ENCODE measurements around the gene ANTXR1. TPM values are rescaled to one million over a fixed set of nuclear protein-coding genes. Genes with fewer than 3 reads are reported as not detected.

ANTXR1 gene
- total and polyA plus RNA-seq, 11 donors = 5.8 to 75.2 (median 23.3) TPM

GRCh38 chr2:69183659-69184058 lies 170.7 kb downstream of the ANTXR1 start:
- H3K4me1 ChIP-seq = peaks cover 0 to 12% (median 0%) of the 10 kb centered on the region in 12 donors
- H3K27ac ChIP-seq = no peak overlapping the region
- DNase-seq (no peak), ATAC-seq (no peak)
- H3K36me3 ChIP-seq = peaks cover 0 to 50% (median 0%) of the 10 kb centered on the region in 9 donors
- no peaks in the 10 kb centered on the region for H3K27me3 ChIP-seq
- no peaks in the 10 kb centered on the region for H3K9me3 ChIP-seq
- WGBS, 4 donors = 92 to 100% (median 99%) methylated on average over 2 of the region's 2 CpGs
- intact Hi-C loops (cut with DNase I) = loop anchor here in 1 of 10 donors (10.0 kb wide), 1 partner anchor 169 kb away; the partner anchor contains the start of gene ANTXR1
- TF ChIP-seq CTCF (IDR thresholded peaks at IDR 0.05) = no peak
- TF ChIP-seq POLR2A (IDR thresholded peaks at IDR 0.05) = no peak
- H3K4me3 ChIP-seq = no peak overlapping the region

GRCh38 chr2:69184224-69184623 lies 171.2 kb downstream of the ANTXR1 start:
- 86 to 90% (median 88%) methylated on average over 5 of the region's 5 CpGs for WGBS, 4 donors
- no peak for ATAC-seq

GRCh38 chr2:69185807-69186206 lies 172.8 kb downstream of the ANTXR1 start:
- DNase-seq (no peak), ATAC-seq (no peak)
- Histone ChIP-seq H3K27me3 (no peaks in the 10 kb centered on the region), H3K27ac (no peak overlapping the region), H3K4me1 (peaks cover 0 to 17% (median 0%) of the 10 kb centered on the region in 12 donors), H3K9me3 (no peaks in the 10 kb centered on the region), H3K4me3 (no peak overlapping the region), H3K36me3 (peaks cover 0 to 50% (median 0%) of the 10 kb centered on the region in 9 donors)
- TF ChIP-seq CTCF (IDR thresholded peaks at IDR 0.05) = no peak
- TF ChIP-seq POLR2A (IDR thresholded peaks at IDR 0.05) = no peak
- intact Hi-C loops (cut with DNase I) = loop anchor here in 1 of 10 donors (10.0 kb wide), 1 partner anchor 171 kb away; the partner anchor contains the start of gene ANTXR1
- 81 to 88% (median 84%) methylated on average over 7 of the region's 7 CpGs for WGBS, 4 donors

More at GRCh38 chr2:69184224-69184623, 171.2 kb downstream of the ANTXR1 start:
- no peak for TF ChIP-seq POLR2A (IDR thresholded peaks at IDR 0.05)
- no peak for TF ChIP-seq CTCF (IDR thresholded peaks at IDR 0.05)
- no peak for DNase-seq
- Histone ChIP-seq H3K4me3 (no peak overlapping the region), H3K9me3 (no peaks in the 10 kb centered on the region), H3K4me1 (peaks cover 0 to 9% (median 0%) of the 10 kb centered on the region in 12 donors), H3K27ac (no peak overlapping the region), H3K36me3 (peaks cover 0 to 50% (median 0%) of the 10 kb centered on the region in 9 donors), H3K27me3 (no peaks in the 10 kb centered on the region)
- intact Hi-C loops (cut with DNase I) = loop anchor here in 1 of 10 donors (10.0 kb wide), 1 partner anchor 169 kb away; the partner anchor contains the start of gene ANTXR1

GRCh38 chr2:69186614-69187013 lies 173.6 kb downstream of the ANTXR1 start:
- peaks cover 0 to 50% (median 0%) of the 10 kb centered on the region in 9 donors for H3K36me3 ChIP-seq
- ATAC-seq = no peak
- WGBS, 4 donors = 95 to 100% (median 95%) methylated on average over 3 of the region's 3 CpGs

More at GRCh38 chr2:69186614-69187013, 173.6 kb downstream of the ANTXR1 start:
- no peak for DNase-seq
- Histone ChIP-seq H3K27ac (no peak overlapping the region), H3K4me1 (peaks cover 0 to 25% (median 0%) of the 10 kb centered on the region in 12 donors), H3K27me3 (no peaks in the 10 kb centered on the region), H3K9me3 (no peaks in the 10 kb centered on the region), H3K4me3 (no peak overlapping the region)
- intact Hi-C loops (cut with DNase I) = loop anchor here in 1 of 10 donors (10.0 kb wide), 1 partner anchor 172 kb away; the partner anchor contains the start of gene ANTXR1
- TF ChIP-seq CTCF (IDR thresholded peaks at IDR 0.05) (no peak), POLR2A (IDR thresholded peaks at IDR 0.05) (no peak)
